T-helper 2 cell treated with Interferon-gamma antibody and Interleukin-4, amounts not matched to agents 5 μg/mL and 100 μg/mL, for 36 hours (primary cell): ENCODE results near the gene STAT6.
"Not testable (repeated sequence)": the region's sequence is repeated elsewhere in the genome, so short reads cannot be mapped to it uniquely, and the experiment has no call there.

Experiments used
- DNase-seq: peaks from one replicate; pipeline ENCODE4 v3.0.0; 2021; ENCODE audit warnings: low spot score
- H3K27ac Mint-ChIP-seq: one replicate; pipeline ENCODE4 v1.8.0; 2021; ENCODE audit warnings: mild to moderate bottlenecking, mixed read lengths
- H3K27me3 Mint-ChIP-seq: one replicate; pipeline ENCODE4 v1.8.0; 2021; ENCODE audit warnings: low read depth, mixed read lengths
- H3K36me3 Mint-ChIP-seq: one replicate; pipeline ENCODE4 v1.8.0; 2021; ENCODE audit warnings: low read depth, mixed read lengths
- H3K4me1 Mint-ChIP-seq: one replicate; pipeline ENCODE4 v1.8.0; 2021; ENCODE audit warnings: low read depth, mixed read lengths
- H3K4me3 Mint-ChIP-seq: one replicate; pipeline ENCODE4 v1.8.0; 2022; ENCODE audit warnings: mild to moderate bottlenecking, moderate library complexity, mixed read lengths
- H3K9me3 Mint-ChIP-seq: one replicate; pipeline ENCODE4 v1.8.0; 2021; ENCODE audit warnings: mixed read lengths

The STAT6 gene

DNA sequence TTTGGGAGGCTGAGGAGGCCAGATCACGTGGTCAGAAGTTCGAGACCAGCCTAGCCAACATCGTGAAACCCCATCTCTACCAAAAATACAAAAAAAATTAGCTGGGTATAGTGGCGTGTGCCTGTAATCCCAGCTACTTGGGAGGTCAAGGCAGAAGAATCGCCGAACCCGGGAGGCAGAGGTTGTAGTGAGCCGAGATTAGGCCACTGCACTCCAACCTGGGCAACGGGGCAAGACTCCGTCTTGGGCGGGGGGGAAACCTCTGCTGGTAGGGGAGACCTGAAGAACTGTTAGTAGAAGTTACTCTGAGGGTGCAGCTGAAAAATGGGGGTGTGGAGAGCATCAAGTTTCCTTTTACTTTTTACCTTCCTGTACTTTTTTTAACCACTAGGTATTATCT is 14.9 kb upstream of the STAT6 start:
- Mint-ChIP-seq H3K27ac (no peak overlapping the region), H3K4me1 (peaks cover 17% of the 10 kb centered on the region), H3K36me3 (peaks cover 6% of the 10 kb centered on the region), H3K4me3 (no peak overlapping the region), H3K9me3 (peaks cover 14% of the 10 kb centered on the region), H3K27me3 (peaks cover 43% of the 10 kb centered on the region)
- DNase-seq, result no peak

DNA sequence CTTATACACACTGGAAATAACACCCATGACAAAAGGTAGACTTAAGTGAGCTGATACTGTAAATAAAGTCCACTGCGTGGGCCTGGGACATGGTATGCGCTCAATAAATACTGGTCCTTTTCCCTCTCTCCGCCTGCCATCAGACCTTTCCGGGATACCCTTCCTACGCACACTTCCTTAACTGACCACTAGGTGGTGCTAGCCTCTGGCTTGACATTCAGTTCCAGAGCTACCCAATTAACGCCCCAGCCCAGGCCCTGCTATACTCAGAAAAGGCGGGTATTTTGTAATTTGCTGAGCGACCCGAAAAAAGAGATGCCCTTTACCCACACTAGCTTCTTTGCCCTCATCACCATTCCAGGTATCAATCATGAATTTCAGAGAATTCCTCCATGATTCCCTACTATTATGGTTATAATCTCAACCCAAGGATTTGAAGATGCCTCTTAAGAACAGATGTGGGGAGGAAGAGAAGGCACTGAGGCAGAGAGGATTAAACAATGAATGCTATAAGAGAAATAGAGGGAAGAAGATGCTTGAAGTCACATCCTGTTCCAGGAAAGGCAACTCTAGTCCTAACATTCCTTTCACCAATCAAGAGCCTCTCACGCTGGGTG is 13.2 kb upstream of the STAT6 start:
- DNase-seq, result peak; percentile 65
- peaks cover 31% of the 10 kb centered on the region for H3K27me3 Mint-ChIP-seq
- H3K9me3 Mint-ChIP-seq, result peaks cover 14% of the 10 kb centered on the region
- H3K4me1 Mint-ChIP-seq, result peaks cover 13% of the 10 kb centered on the region
- H3K27ac Mint-ChIP-seq, result no peak overlapping the region
- no peak overlapping the region for H3K4me3 Mint-ChIP-seq
- peaks cover 6% of the 10 kb centered on the region for H3K36me3 Mint-ChIP-seq

DNA sequence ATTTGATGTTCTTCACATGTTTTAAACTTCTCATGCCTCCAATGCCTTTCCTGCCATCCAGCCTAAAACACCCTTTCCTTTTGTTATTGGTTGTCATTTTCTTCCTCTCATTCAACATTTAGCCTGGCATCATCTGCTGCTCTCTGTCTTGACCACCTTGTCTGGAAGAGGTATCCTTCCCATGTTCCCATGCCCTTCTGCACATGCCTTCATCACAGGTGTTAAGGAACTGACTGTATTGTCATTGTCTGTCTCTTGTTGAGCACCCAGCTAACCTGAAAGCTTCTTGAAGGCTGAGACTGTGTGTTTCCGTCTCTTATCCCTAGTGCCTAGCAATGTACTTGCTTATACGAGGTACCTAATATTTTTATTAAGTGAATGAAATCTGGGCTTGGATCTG is 12.7 kb upstream of the STAT6 start:
- H3K4me3 Mint-ChIP-seq, result no peak overlapping the region
- peaks cover 31% of the 10 kb centered on the region for H3K27me3 Mint-ChIP-seq
- DNase-seq, result no peak
- peaks cover 13% of the 10 kb centered on the region for H3K4me1 Mint-ChIP-seq
- peaks cover 14% of the 10 kb centered on the region for H3K9me3 Mint-ChIP-seq
- H3K27ac Mint-ChIP-seq, result no peak overlapping the region
- H3K36me3 Mint-ChIP-seq, result peaks cover 6% of the 10 kb centered on the region

DNA sequence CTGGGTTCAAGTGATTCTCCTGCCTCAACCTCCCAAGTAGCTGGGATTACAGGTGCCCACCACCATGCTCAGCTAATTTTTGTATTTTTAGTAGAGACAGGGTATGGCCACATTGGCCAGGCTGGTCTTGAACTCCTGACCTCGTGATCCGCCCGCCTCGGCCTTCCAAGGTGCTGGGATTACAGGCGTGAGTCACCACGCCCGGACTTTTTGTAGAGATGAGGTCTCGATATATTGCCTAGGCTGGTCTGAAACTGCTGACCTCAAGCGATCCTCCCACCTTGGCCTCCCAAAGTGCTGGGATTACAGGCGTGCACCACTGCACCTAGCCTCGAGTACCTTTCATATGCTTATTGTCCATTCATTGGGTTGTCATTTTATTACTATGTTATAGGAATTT is 9.6 kb upstream of the STAT6 start:
- H3K4me1 Mint-ChIP-seq, H3K4me3 Mint-ChIP-seq, H3K27ac Mint-ChIP-seq, H3K36me3 Mint-ChIP-seq, DNase-seq: not testable (repeated sequence)
- H3K9me3 Mint-ChIP-seq, result peaks cover 14% of the 10 kb centered on the region
- peaks cover 28% of the 10 kb centered on the region for H3K27me3 Mint-ChIP-seq

DNA sequence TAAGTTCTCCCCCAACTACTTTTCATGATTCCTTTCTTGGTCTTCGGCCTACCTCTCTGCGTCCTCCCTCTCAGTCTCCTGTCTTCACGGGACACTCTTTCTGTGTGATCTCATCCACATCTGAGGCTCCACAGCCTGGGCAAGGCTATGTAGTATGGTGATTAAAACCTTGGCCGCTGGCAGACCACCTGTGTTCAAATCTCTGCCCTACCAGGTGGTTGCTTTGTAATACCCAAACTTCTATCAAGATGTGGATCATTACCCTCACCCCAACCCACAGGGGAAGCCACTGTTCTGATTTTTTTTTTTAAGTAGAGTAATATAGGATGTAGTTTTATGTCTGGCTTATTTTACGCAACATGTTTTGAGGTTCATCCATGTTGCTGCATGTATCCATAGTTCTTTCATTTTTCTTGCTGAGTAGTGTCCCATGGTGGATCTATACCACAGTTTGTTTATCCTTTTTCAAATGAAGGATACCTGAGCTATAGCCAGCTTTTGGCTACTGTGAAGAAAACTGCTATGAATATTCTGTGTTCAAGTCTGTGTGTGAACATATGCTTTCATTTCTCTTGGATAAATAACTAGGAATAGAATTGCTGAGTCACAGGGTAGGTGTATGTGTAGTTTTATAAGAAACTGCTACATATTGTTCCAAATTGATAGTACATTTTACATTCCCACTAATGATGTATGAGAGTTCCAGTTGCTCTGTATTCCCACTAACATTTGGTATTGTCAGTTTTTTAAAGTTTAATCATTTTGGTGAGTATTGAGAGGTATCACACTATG is 8.3 kb upstream of the STAT6 start:
- Mint-ChIP-seq H3K9me3 (peaks cover 14% of the 10 kb centered on the region), H3K4me3 (no peak overlapping the region), H3K27me3 (peaks cover 20% of the 10 kb centered on the region), H3K36me3 (peaks cover 6% of the 10 kb centered on the region), H3K4me1 (peaks cover 4% of the 10 kb centered on the region), H3K27ac (no peak overlapping the region)
- no peak for DNase-seq

DNA sequence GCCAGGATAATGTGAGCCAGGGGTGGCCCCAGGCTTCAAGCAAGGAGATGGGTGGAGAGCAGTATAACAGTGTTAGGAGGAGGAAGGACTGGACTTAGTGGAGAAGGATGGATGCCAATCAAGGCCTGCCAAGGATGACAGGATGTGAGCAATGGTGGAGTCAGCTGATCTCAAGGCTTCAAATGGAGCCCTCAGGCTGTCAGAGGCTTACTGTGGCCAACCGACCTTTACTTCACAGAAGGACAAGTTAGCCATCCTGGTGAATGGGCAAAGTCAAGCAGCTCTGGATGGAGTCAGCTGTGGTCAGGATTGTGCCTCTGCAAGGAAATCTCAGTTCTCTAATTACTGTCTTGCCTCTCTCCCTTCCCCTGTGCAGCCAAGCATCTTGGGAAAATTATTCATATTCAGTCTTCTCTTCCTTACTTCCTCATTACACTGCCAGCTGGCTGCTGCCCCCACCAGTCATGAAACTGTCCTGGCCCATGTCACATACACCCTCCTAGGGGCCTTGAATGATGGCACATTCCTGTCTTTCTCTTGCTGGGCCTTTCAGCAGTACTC is 7.6 kb upstream of the STAT6 start:
- peaks cover 8% of the 10 kb centered on the region for H3K9me3 Mint-ChIP-seq
- H3K4me1 Mint-ChIP-seq, result no peaks in the 10 kb centered on the region
- peaks cover 3% of the 10 kb centered on the region for H3K36me3 Mint-ChIP-seq
- no peak overlapping the region for H3K4me3 Mint-ChIP-seq
- peaks cover 15% of the 10 kb centered on the region for H3K27me3 Mint-ChIP-seq
- peak overlapping the region; percentile 13 for H3K27ac Mint-ChIP-seq
- DNase-seq, result no peak

DNA sequence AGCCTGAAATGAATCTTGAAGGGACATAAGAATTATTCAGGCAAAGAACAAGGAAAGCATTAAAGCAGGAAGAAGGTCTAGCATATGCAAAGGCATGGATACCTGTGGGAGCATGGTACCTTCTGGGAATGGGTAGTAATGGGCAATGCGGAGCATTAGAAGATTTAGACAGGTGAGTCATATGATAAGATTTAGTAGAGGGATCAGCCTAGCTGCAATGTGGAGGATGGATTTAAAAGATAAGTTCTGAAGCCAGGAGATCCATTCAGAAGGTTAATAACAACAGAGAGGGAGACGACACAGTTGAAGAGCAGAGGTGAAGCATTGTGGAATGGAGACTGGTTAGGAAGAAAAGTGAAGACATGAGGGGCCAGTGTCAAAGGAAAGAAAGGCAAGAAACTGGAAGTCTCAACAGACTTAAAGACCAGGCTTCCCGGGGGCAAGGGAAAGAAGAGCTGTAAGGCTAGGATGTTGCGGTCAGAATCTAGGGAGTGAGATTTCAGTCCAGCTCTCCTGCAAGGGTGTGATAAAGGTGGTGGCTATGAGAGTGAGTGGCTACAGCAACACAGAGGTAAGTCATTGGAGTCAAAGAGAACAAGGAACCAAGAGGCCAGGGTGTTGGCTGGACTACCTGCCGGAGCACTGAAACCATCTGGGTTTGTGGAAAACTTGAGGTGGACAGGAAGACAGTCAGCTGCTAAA is 5.6 kb upstream of the STAT6 start:
- Mint-ChIP-seq H3K36me3 (no peaks in the 10 kb centered on the region), H3K27ac (no peak overlapping the region), H3K9me3 (no peaks in the 10 kb centered on the region), H3K27me3 (peaks cover 12% of the 10 kb centered on the region), H3K4me3 (no peak overlapping the region), H3K4me1 (peaks cover 10% of the 10 kb centered on the region)
- DNase-seq, result no peak

DNA sequence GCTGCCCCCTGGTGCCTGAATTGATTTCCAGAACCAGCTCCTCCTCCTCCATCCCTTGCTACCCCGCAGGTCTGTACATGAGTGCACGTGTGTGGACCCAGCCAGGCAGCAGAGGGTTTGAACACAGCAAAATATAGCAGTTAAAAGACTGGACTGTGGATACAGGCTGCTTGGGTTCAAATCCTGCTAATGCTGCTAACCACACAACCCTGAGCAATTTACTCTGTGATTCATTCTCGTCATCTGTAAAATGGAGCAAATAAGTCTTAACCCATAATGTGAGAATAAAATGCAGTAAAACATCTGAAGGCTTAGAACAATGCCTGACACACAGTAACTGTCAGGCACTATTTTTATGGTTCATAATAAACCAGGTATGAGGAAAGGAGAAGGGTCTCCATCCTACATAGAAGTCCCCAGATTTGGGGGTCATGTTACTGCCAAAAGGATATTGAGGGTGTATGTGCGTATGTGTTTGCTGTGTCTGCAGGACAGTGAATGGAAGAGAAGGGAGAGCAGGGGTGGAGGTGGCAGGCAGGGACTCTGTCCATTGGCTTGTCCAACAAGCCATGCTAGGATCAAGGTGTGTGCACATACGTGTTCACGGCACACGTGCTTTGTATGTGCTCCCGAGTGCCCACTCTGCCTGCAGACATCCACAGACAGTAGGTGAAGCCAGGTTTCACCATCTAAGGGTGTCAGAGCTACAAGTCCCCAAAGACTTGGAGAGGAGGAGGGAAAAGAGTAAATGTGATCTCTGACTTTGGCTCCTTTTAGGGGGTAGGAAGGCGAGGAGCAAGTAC is 1.5 kb upstream of the STAT6 start:
- Mint-ChIP-seq H3K4me1 (peaks cover 32% of the 10 kb centered on the region), H3K9me3 (no peaks in the 10 kb centered on the region), H3K4me3 (peak overlapping the region; percentile 89), H3K27me3 (peaks cover 12% of the 10 kb centered on the region), H3K27ac (peak overlapping the region; percentile 94), H3K36me3 (peaks cover 13% of the 10 kb centered on the region)
- DNase-seq, result no peak

DNA sequence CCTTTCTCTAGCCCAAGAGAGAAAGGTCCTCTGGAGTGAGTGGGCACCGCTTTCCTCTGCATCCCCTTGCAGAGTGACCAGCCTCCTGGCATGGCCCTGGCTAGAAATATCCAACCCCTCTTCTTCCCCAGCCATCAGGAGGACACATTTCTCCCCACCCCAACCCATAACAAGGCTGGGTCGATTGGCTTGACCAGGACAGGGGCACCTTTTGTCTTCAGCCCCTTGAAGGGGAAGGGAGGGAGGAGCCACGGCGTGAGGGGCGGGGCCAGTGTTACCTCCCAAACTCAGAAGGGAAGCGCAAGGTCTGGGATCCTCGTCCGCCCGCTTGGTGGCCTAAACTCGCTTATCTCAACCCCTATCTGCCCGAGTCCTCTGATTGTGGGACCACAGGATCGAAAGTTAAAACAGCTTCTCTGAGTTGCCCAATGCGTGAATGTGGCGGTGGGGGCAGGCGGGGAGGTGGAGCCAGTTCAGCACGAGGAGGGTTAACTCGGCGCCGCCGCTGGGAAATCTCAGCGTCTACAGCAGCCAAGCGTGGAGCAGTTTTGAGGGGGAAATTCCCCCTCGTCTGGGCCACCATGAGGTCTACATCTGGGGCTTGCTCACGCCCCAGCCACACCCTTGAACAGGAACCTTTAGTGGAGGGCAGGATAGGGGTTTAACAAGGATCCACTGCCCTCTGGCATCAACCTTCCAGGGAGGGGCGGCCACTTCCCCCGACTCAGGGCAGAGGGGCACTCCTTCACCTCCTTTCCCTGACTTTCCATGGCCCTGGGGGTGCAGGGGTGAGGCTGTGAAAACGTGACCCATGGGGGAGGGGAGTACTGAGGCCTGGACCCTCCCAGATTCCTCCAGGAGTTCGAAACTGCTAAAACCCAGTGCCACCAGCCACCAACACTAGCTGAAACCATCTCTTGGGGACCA is 795 bp downstream of the STAT6 start:
- Mint-ChIP-seq H3K27ac (peak overlapping the region; percentile 94), H3K4me1 (peaks cover 40% of the 10 kb centered on the region), H3K27me3 (no peaks in the 10 kb centered on the region), H3K36me3 (peaks cover 27% of the 10 kb centered on the region), H3K9me3 (no peaks in the 10 kb centered on the region), H3K4me3 (peak overlapping the region; percentile 89)
- peak; percentile 75 for DNase-seq

DNA sequence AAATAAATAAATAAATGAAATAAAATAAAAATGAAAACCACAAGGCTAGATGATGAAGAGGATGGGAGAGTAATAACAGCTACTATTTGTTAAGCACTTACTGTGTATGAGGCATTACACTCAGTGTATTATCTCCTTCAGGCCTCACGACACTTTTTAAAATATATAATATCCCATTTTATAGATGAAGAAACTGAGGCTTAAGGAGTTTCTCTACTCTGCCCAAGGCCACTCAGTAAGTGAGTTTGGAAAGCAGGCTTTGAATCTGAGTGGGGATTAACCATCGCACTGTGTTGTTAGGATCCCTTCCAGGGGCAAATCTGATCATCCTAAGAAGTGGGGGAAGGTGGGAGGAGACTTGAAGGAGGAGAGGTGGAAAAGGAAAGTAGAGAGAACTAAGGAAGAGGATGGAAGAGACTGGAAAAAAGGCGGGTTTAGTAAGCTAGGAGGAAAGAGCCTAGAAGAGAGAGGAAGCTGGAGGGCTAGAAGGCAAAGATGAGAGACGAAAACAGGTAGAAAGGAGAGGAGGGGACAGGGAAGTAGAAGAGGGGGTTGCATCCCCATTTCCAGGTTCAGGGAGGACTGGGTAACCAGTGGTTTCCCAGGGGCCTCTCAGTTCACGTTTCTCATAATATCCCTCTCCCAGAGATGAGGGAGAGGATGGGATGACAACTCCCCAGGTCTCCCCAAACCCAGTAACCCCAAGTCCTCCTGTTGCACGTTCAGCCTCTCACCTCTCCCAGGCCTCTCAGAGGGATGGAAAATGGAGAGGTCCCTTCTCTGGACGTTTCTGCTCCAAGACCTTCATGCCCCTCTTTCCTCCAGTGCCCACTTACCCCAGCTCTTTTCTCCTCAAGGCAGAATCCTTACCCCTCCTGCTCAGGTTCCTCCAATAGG is 1.7 kb downstream of the STAT6 start:
- peak overlapping the region; percentile 89 for H3K4me3 Mint-ChIP-seq
- peaks cover 33% of the 10 kb centered on the region for H3K36me3 Mint-ChIP-seq
- H3K27ac Mint-ChIP-seq, result peak overlapping the region; percentile 94
- peaks cover 41% of the 10 kb centered on the region for H3K4me1 Mint-ChIP-seq
- no peaks in the 10 kb centered on the region for H3K9me3 Mint-ChIP-seq
- DNase-seq, result no peak
- H3K27me3 Mint-ChIP-seq, result no peaks in the 10 kb centered on the region

DNA sequence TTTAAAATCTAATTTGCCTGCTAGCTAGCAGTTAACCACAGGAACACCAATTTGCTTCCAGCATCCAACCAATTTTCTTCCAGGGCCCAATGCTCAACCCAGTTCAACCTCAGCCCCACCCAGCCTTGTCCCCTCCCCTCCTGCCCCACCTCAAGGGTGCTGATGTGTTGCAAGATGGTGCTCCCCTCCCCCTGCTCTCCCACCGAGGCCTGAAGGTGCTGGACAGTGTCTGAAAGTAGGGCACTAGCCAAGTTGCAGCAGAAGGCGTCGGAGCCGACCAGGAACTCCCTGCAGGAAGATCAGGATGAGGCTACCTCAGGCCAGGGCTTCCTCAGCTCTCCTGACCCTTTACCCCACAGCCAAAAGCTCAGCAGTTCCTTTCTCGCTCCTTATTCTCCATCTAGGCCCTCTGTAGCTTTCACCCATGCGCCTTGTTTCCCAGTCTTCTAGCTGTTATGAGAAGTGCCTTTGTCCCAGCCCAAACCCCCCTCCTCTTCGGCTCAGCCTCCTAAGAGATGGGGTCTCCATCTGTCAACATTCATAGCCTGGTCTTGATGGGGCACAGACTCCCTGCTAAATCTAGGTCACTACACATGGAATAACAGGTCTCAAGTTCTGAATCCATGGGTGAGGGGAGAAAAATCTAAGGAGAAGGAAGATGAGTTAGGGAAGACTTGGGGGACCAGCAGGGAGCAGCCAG is 3.6 kb downstream of the STAT6 start:
- H3K4me1 Mint-ChIP-seq, result peaks cover 39% of the 10 kb centered on the region
- DNase-seq, result no peak
- no peak overlapping the region for H3K27ac Mint-ChIP-seq
- no peaks in the 10 kb centered on the region for H3K9me3 Mint-ChIP-seq
- H3K4me3 Mint-ChIP-seq, result no peak overlapping the region
- H3K36me3 Mint-ChIP-seq, result peaks cover 40% of the 10 kb centered on the region
- no peaks in the 10 kb centered on the region for H3K27me3 Mint-ChIP-seq
